K562 (cell line): ENCODE measurements around the gene MANBA. TPM values are rescaled to one million over a fixed set of nuclear protein-coding genes. Genes with fewer than 3 reads are reported as not detected.

Experiments used
- BCL6 ChIP-seq: fragments of 250-450 bp; sonication (Bioruptor Pico); IDR thresholded peaks from 2 replicates; pipeline ENCODE4 v1.4.0; 2020
- CBX1 ChIP-seq: sonication (generic); IDR thresholded peaks from 2 replicates; pipeline ENCODE4 v1.6.1; 2016; ENCODE audit warnings: antibody characterized with exemption, low read depth, mild to moderate bottlenecking
- CEBPB ChIP-seq: fragments of 450-650 bp; IDR thresholded peaks from 2 replicates; pipeline ENCODE4 v1.6.1; 2016; ENCODE audit warnings: missing genetic modification characterization, missing compliant biosample characterization
- CTBP1 ChIP-seq: fragments of 450-650 bp; IDR thresholded peaks from 2 replicates; pipeline ENCODE4 v1.6.1; 2016; ENCODE audit warnings: borderline replicate concordance
- DIDO1 ChIP-seq: fragments of 450-650 bp; IDR thresholded peaks from 2 replicates; pipeline ENCODE4 v1.6.1; 2016; ENCODE audit warnings: low read depth, missing biosample characterization, missing genetic modification characterization
- DLX4 ChIP-seq: fragments of 250-450 bp; sonication (Bioruptor Pico); IDR thresholded peaks from 2 replicates; pipeline ENCODE4 v1.6.1; 2021; ENCODE audit warnings: mild to moderate bottlenecking
- ELF2 ChIP-seq: fragments of 250-450 bp; sonication (Bioruptor Pico); IDR thresholded peaks from 2 replicates; pipeline ENCODE4 v1.5.0; 2021; ENCODE audit warnings: mild to moderate bottlenecking
- FOXJ3 ChIP-seq: sonication (generic); formaldehyde crosslinking; IDR thresholded peaks from 2 replicates; pipeline ENCODE4 v1.4.0; 2020; ENCODE audit warnings: mild to moderate bottlenecking, missing genetic modification reagents
- JUND ChIP-seq, 2 experiments: IDR thresholded peaks; 2 replicates in 1 of 2; 3 replicates in 1 of 2; pipeline ENCODE4 v1.6.1; 2011; ENCODE audit warnings: borderline replicate concordance in 2 of 2, low read depth in 2 of 2, low read length in 2 of 2, improper control_type of control experiment in 1 of 2, missing biosample characterization in 1 of 2, missing genetic modification characterization in 1 of 2, missing genetic modification reagents in 1 of 2
- MAFK ChIP-seq: IDR thresholded peaks from 2 replicates; pipeline ENCODE4 v1.6.1; 2011; ENCODE audit warnings: low read length, improper control_type of control experiment
- MXI1 ChIP-seq: IDR thresholded peaks from 2 replicates; pipeline ENCODE4 v1.6.1; 2011; ENCODE audit warnings: low read depth, mild to moderate bottlenecking, improper control_type of control experiment, low read length
- NCOA6 ChIP-seq: fragments of 450-650 bp; IDR thresholded peaks from 2 replicates; pipeline ENCODE4 v1.6.1; 2017; ENCODE audit warnings: mild to moderate bottlenecking
- PHF8 ChIP-seq: fragments of 200-600 bp; sonication (generic); IDR thresholded peaks from 2 replicates; pipeline ENCODE4 v1.6.1; 2012; ENCODE audit warnings: mixed run types, mild to moderate bottlenecking, inconsistent platforms, low read length, moderate library complexity, borderline replicate concordance
- PURB ChIP-seq: sonication (generic); formaldehyde crosslinking; IDR thresholded peaks from 2 replicates; pipeline ENCODE4 v1.9.0; 2021; ENCODE audit warnings: low read depth, mild to moderate bottlenecking, missing genetic modification reagents
- RCOR1 ChIP-seq, 2 experiments: IDR thresholded peaks; 2 replicates each; pipeline ENCODE4 v1.6.1; 2012; ENCODE audit warnings: low read depth in 2 of 2, low read length in 2 of 2, borderline replicate concordance in 1 of 2, improper control_type of control experiment in 1 of 2
- SMARCA4 ChIP-seq: fragments of 450-650 bp; IDR thresholded peaks from 2 replicates; pipeline ENCODE4 v1.6.1; 2016
- TAF7 ChIP-seq: fragments of 450-650 bp; IDR thresholded peaks from 2 replicates; pipeline ENCODE4 v1.6.1; 2016; ENCODE audit warnings: missing genetic modification characterization, missing compliant biosample characterization
- TEAD1 ChIP-seq, 2 experiments: fragments of 450-650 bp in 1 of 2; sonication (generic) in 1 of 2; formaldehyde crosslinking; IDR thresholded peaks; 2 replicates each; pipeline versions ENCODE4 v1.4.0 to v1.8.0; 2020 to 2022; ENCODE audit warnings: mild to moderate bottlenecking in 2 of 2, missing genetic modification reagents in 1 of 2
- TFAM ChIP-seq: fragments of 250-450 bp; sonication (Bioruptor Pico); conservative IDR thresholded peaks from 2 replicates; pipeline ENCODE4 v1.5.0; 2021; ENCODE audit warnings: mild to moderate bottlenecking, moderate library complexity
- ZC3H11A ChIP-seq: IDR thresholded peaks from 2 replicates; pipeline ENCODE4 v1.6.1; 2012; ENCODE audit warnings: low read depth, low read length, improper control_type of control experiment
- polyA plus RNA-seq, 8 experiments: library from polyadenylated mRNA; depleted of rRNA in 4 of 8; stranded (reverse) in 5 of 8; unstranded in 3 of 8; fragments of >200 nt; fragmentation: Nextera tagmentation in 2 of 8; fragmentation: Illumina TruSeq in 1 of 8; extraction: Ambion mirVana in 2 of 8; extraction: Trizol in 1 of 8; gene quantifications; 2 replicates each; pipeline versions ENCODE4 v1.2.1 to v1.2.3, GENCODE V29; 2011 to 2014; ENCODE audit warnings: inconsistent platforms in 1 of 8, missing spikeins in 1 of 8
- total RNA-seq, 7 experiments: library from RNA; depleted of rRNA in 6 of 7; stranded (reverse); fragments of >200 nt in 6 of 7; fragmentation: Illumina TruSeq in 2 of 7; extraction: Trizol in 2 of 7; gene quantifications; 2 replicates each; pipeline versions ENCODE4 v1.2.1 to v1.2.3, GENCODE V29; 2011 to 2021; ENCODE audit warnings: low replicate concordance in 1 of 7
- TF ChIP-seq, protein P1 (sequence below), 2 experiments: fragments of 450-650 bp; conservative IDR thresholded peaks; 2 replicates each; pipeline ENCODE4 v1.6.1; 2017; ENCODE audit warnings: mild to moderate bottlenecking in 2 of 2, moderate library complexity in 2 of 2
- TF ChIP-seq, protein P2 (sequence below): fragments of 450-650 bp; IDR thresholded peaks from 2 replicates; pipeline ENCODE4 v1.6.1; 2014; ENCODE audit warnings: low read depth, mild to moderate bottlenecking, moderate library complexity, borderline replicate concordance
- TF ChIP-seq, protein P3 (sequence below): fragments of 450-650 bp; IDR thresholded peaks from 2 replicates; pipeline ENCODE4 v1.6.1; 2016; ENCODE audit warnings: mild to moderate bottlenecking

Gene MANBA
- total and polyA plus RNA-seq, 9 of the 15 experiments (the other 6 are each of a cell fraction or from before 2014, with no cell fraction given): 1.8 to 12.9 (median 7.7) TPM

GRCh38 chr4:102620697-102621497 is 139.9 kb downstream of the MANBA start (continued):
- TF ChIP-seq TFAM (no peak), TEAD1 (CRISPR knock-in tag; IDR thresholded peaks at IDR 0.05) (peak in 1 of 2 experiments; percentile 91; a peak in 2 of 4 replicates), NCOA6 (no peak), PURB (CRISPR knock-in tag) (no peak), ZC3H11A (no peak), TAF7 (tag) (no peak), DIDO1 (tag) (no peak), ELF2 (no peak), JUND (IDR thresholded peaks at IDR 0.05; ENCODE audit: borderline replicate concordance, low read depth, low read length) (peak; percentile 9; the same call in 1 of the 2 replicates), JUND (tag; IDR thresholded peaks at IDR 0.05; ENCODE audit: borderline replicate concordance, low read depth, low read length) (no peak; the same call in 2 of the 3 replicates), BCL6 (CRISPR knock-in tag) (no peak), SMARCA4 (no peak), DLX4 (CRISPR knock-in tag) (no peak), FOXJ3 (no peak), CEBPB (tag) (0 out of 2 replicates have a peak, but pooled peaks have one; percentile 21), CBX1 (no peak), RCOR1 (IDR thresholded peaks at IDR 0.05; ENCODE audit: borderline replicate concordance in 1 of 2, low read depth in 2 of 2, low read length in 2 of 2) (peak in 1 of 2 experiments; percentile 43; a peak in 1 of 4 replicates), MAFK (0 out of 2 replicates have a peak, but pooled peaks have one; percentile 1), MXI1 (no peak), CTBP1 (peak; percentile 40; the same call in 1 of the 2 replicates), PHF8 (no peak)
- TF ChIP-seq, protein P1, sequence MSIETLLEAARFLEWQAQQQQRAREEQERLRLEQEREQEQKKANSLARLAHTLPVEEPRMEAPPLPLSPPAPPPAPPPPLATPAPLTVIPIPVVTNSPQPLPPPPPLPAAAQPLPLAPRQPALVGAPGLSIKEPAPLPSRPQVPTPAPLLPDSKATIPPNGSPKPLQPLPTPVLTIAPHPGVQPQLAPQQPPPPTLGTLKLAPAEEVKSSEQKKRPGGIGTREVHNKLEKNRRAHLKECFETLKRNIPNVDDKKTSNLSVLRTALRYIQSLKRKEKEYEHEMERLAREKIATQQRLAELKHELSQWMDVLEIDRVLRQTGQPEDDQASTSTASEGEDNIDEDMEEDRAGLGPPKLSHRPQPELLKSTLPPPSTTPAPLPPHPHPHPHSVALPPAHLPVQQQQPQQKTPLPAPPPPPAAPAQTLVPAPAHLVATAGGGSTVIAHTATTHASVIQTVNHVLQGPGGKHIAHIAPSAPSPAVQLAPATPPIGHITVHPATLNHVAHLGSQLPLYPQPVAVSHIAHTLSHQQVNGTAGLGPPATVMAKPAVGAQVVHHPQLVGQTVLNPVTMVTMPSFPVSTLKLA (conservative IDR thresholded peaks at IDR 0.05): no peak
- TF ChIP-seq, protein P2, sequence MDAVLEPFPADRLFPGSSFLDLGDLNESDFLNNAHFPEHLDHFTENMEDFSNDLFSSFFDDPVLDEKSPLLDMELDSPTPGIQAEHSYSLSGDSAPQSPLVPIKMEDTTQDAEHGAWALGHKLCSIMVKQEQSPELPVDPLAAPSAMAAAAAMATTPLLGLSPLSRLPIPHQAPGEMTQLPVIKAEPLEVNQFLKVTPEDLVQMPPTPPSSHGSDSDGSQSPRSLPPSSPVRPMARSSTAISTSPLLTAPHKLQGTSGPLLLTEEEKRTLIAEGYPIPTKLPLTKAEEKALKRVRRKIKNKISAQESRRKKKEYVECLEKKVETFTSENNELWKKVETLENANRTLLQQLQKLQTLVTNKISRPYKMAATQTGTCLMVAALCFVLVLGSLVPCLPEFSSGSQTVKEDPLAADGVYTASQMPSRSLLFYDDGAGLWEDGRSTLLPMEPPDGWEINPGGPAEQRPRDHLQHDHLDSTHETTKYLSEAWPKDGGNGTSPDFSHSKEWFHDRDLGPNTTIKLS: no peak
- TF ChIP-seq, protein P3, sequence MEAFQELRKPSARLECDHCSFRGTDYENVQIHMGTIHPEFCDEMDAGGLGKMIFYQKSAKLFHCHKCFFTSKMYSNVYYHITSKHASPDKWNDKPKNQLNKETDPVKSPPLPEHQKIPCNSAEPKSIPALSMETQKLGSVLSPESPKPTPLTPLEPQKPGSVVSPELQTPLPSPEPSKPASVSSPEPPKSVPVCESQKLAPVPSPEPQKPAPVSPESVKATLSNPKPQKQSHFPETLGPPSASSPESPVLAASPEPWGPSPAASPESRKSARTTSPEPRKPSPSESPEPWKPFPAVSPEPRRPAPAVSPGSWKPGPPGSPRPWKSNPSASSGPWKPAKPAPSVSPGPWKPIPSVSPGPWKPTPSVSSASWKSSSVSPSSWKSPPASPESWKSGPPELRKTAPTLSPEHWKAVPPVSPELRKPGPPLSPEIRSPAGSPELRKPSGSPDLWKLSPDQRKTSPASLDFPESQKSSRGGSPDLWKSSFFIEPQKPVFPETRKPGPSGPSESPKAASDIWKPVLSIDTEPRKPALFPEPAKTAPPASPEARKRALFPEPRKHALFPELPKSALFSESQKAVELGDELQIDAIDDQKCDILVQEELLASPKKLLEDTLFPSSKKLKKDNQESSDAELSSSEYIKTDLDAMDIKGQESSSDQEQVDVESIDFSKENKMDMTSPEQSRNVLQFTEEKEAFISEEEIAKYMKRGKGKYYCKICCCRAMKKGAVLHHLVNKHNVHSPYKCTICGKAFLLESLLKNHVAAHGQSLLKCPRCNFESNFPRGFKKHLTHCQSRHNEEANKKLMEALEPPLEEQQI: no peak
